ENCODE data around the gene BBLN. TPM values are rescaled to one million over a fixed set of nuclear protein-coding genes. Genes with fewer than 3 reads are reported as not detected.

The BBLN gene
- total and polyA plus RNA-seq, 2 of the 4 experiments (the other 2 are of a cell fraction): 25.1 to 103 TPM

GRCh38 chr9:128211186-128211980 is 51.3 kb downstream of the BBLN start:
- H4K20me1 ChIP-seq (ENCODE audit: insufficient read depth, low read length): 0 out of 2 replicates have a peak, but pooled peaks cover 3% of the 10 kb centered on the region
- DNase-seq (no peak), ATAC-seq (ENCODE audit: low read depth) (0 out of 2 replicates have a peak, but pooled peaks have one; percentile 6)
- no peak overlapping the region for H2AK5ac ChIP-seq (ENCODE audit: low read depth, low read length)
- ChIA-PET CTCF (interaction anchor here (0.6 kb wide), 1 partner anchor 435 kb away, joined by 5 read pairs; no protein-coding TSS in a partner anchor), POLR2A (ENCODE audit: unreplicated experiment) (no interaction called here)
- peak overlapping the region; percentile 4 for H2AFZ ChIP-seq (replicated peaks; ENCODE audit: low read length, poor library complexity)
- dilution Hi-C loops (cut with HindIII; ENCODE audit: low sequenced_read_pairs, unreplicated experiment) (no loop called here), in situ Hi-C loops (cut with MboI; ENCODE audit: low sequenced_read_pairs) (no loop called here), intact Hi-C loops (cut with micrococcal nuclease) (no loop called here)
- no peak overlapping the region for H2BK20ac ChIP-seq (ENCODE audit: low read depth, low read length)
- no peak overlapping the region for H2BK120ac ChIP-seq (ENCODE audit: low read depth, low read length)
- TF ChIP-seq MAFK (IDR thresholded peaks at IDR 0.05; ENCODE audit: low read depth, low read length) (no peak), FOS (IDR thresholded peaks at IDR 0.05; ENCODE audit: low read depth, low read length) (no peak), CHD1 (IDR thresholded peaks at IDR 0.05; ENCODE audit: low read depth, low read length) (no peak), MAZ (IDR thresholded peaks at IDR 0.05; ENCODE audit: borderline replicate concordance, low read depth, low read length) (no peak), NFE2L2 (IDR thresholded peaks at IDR 0.05; ENCODE audit: low read depth, low read length) (no peak), POLR2A (IDR thresholded peaks at IDR 0.05; ENCODE audit: low read depth, low read length) (no peak)
- WGBS, 2 experiments (ENCODE audit: extremely low coverage in 2 of 2, insufficient read length in 1 of 2): 52% methylated on average over 3 of the region's 12 CpGs; no CpG with 5 or more reads in 1 of the 2 experiments
- no peak overlapping the region for H4K91ac ChIP-seq (ENCODE audit: insufficient read depth, low read depth, low read length)
- no peak overlapping the region for H3K14ac ChIP-seq (replicated peaks; ENCODE audit: low read depth, low read length)
- H3K23ac ChIP-seq (ENCODE audit: low read depth, low read length): no peak overlapping the region
- no peak overlapping the region for H3K4me3 ChIP-seq (ENCODE audit: insufficient read depth, low read depth, low read length)
- H3K4ac ChIP-seq (ENCODE audit: low read depth, low read length): no peak overlapping the region
- H3K36me3 ChIP-seq (ENCODE audit: control insufficient read depth, insufficient read depth, low read length): no peaks in the 10 kb centered on the region
- H3K9ac ChIP-seq (ENCODE audit: low read depth, low read length): no peak overlapping the region
- peaks cover 14% of the 10 kb centered on the region for H3K4me1 ChIP-seq (ENCODE audit: control insufficient read depth, insufficient read depth, low read length)
- H2BK5ac ChIP-seq (ENCODE audit: low read depth, low read length, poor library complexity, severe bottlenecking): no peak overlapping the region
- H3K4me2 ChIP-seq (ENCODE audit: low read depth, low read length): no peak overlapping the region
- no peak overlapping the region for H3K27ac ChIP-seq (ENCODE audit: insufficient read depth, low read length)
- no TSS peak for BruUV-seq (replicated peaks)
- H3K56ac ChIP-seq (ENCODE audit: extremely low read depth, insufficient read depth, low read length): no peak overlapping the region
- H3K18ac ChIP-seq (ENCODE audit: low read depth, low read length): no peak overlapping the region
- H4K5ac ChIP-seq (ENCODE audit: low read depth, low read length): no peak overlapping the region
- peak overlapping the region; percentile 5 for H2AK9ac ChIP-seq (replicated peaks; ENCODE audit: low read depth, low read length, poor library complexity)
- no peaks in the 10 kb centered on the region for H3K27me3 ChIP-seq (ENCODE audit: control insufficient read depth, insufficient read depth, low read length)
- H2BK15ac ChIP-seq (ENCODE audit: low read depth, low read length): no peak overlapping the region
- no peaks in the 10 kb centered on the region for H3K9me3 ChIP-seq (ENCODE audit: control insufficient read depth, insufficient read depth, low read length)
- H3K79me1 ChIP-seq (ENCODE audit: low read depth in 1 of 2, low read length in 2 of 2): no peaks in the 10 kb centered on the region; a peak in 1 of 4 replicates
- no peak overlapping the region for H4K8ac ChIP-seq (ENCODE audit: low read depth in 2 of 2, low read length in 2 of 2)
- peaks cover 13% of the 10 kb centered on the region for H3K9me1 ChIP-seq (ENCODE audit: insufficient read depth, low read length)
